OCI-LY7 (cell line): ENCODE data around the gene ARL15. TPM values are rescaled to one million over a fixed set of nuclear protein-coding genes. Genes with fewer than 3 reads are reported as not detected.

ENCODE experiments used
- BruUV-seq: library from RNA; stranded (reverse); fragments of 400-500 nt; replicated peaks from 2 replicates; lab custom pipeline; 2021; lab: Mats Ljungman, UMichigan
- CTCF ChIA-PET: fragments of 300-600 bp; sonication (Branson Sonifier 250); formaldehyde crosslinking; loops from one replicate; lab custom pipeline; 2022; ENCODE audit warnings: antibody characterized with exemption; ENCODE audit not compliant: unreplicated experiment; lab: Charles Lee
- POLR2A ChIA-PET: fragments of 300-600 bp; sonication (Branson Sonifier 250); formaldehyde crosslinking; loops from one replicate; lab custom pipeline; 2022; ENCODE audit warnings: antibody characterized with exemption; lab: Charles Lee
- DNase-seq: peaks from one replicate; pipeline ENCODE4 v3.0.0-alpha.2; 2015; ENCODE audit warnings: low spot score
- H2AFZ ChIP-seq: fragments of 200-600 bp; sonication (generic), shearing (Covaris generic); 2 replicates; pipeline ENCODE4 v1.6.1; 2014; ENCODE audit warnings: mild to moderate bottlenecking, antibody characterized with exemption, low read length, moderate library complexity
- H3K27ac ChIP-seq: fragments of 200-600 bp; sonication (generic); 2 replicates; pipeline ENCODE4 v1.5.1; 2014; ENCODE audit warnings: mixed run types, low read depth, mild to moderate bottlenecking, moderate library complexity, low read length, inconsistent platforms; ENCODE audit not compliant: poor library complexity, severe bottlenecking
- H3K36me3 ChIP-seq: fragments of 200-600 bp; sonication (generic); 2 replicates; pipeline ENCODE4 v1.6.1; 2014; ENCODE audit warnings: mild to moderate bottlenecking, antibody characterized with exemption, low read length, moderate library complexity, mixed read lengths; ENCODE audit not compliant: insufficient read depth
- H3K4me1 ChIP-seq: fragments of 200-600 bp; sonication (generic); 2 replicates; pipeline ENCODE4 v1.5.1; 2014; ENCODE audit warnings: mild to moderate bottlenecking, low read length; ENCODE audit not compliant: insufficient read depth, poor library complexity, severe bottlenecking
- H3K4me2 ChIP-seq: fragments of 200-600 bp; sonication (generic); 2 replicates; pipeline ENCODE4 v1.6.1; 2014; ENCODE audit warnings: mild to moderate bottlenecking, low read length
- H3K4me3 ChIP-seq: fragments of 200-600 bp; sonication (generic); 2 replicates; pipeline ENCODE4 v1.5.1; 2014; ENCODE audit warnings: mild to moderate bottlenecking, low read depth, low read length; ENCODE audit not compliant: poor library complexity, severe bottlenecking
- H3K79me2 ChIP-seq: fragments of 200-600 bp; sonication (generic); 2 replicates; pipeline ENCODE4 v1.6.1; 2016; ENCODE audit warnings: low read depth, mild to moderate bottlenecking, low read length, moderate library complexity, mixed read lengths; ENCODE audit not compliant: insufficient read depth
- H3K9me2 ChIP-seq: fragments of 200-600 bp; sonication (generic); 2 replicates; pipeline ENCODE4 v1.6.1; 2016; ENCODE audit warnings: mild to moderate bottlenecking, low read length, mixed read lengths; ENCODE audit not compliant: insufficient read depth
- H3K9me3 ChIP-seq: fragments of 200-600 bp; sonication (generic); 2 replicates; pipeline ENCODE4 v1.6.1; 2014; ENCODE audit warnings: mild to moderate bottlenecking, mixed run types, low read length, mixed read lengths
- H4K20me1 ChIP-seq: fragments of 200-600 bp; sonication (generic); 2 replicates; pipeline ENCODE4 v1.6.1; 2014; ENCODE audit warnings: mild to moderate bottlenecking, antibody characterized with exemption, low read length, moderate library complexity, mixed read lengths; ENCODE audit not compliant: insufficient read depth
- CTCF ChIP-seq: fragments of 200-600 bp; sonication (generic); conservative IDR thresholded peaks from 2 replicates; pipeline ENCODE4 v1.5.1; 2014; ENCODE audit warnings: mild to moderate bottlenecking, antibody characterized with exemption, low read length, moderate library complexity, mixed read lengths
- EZH2phosphoT487 ChIP-seq: fragments of 200-600 bp; sonication (generic); IDR thresholded peaks from 2 replicates; pipeline ENCODE4 v1.6.1; 2018; ENCODE audit warnings: low read depth, borderline replicate concordance, mild to moderate bottlenecking, mixed run types, antibody characterized with exemption, low read length, moderate library complexity, mixed read lengths
- intact Hi-C: fragments of 100-400 bp; cut with micrococcal nuclease; formaldehyde crosslinking; loops from one replicate; pipeline ENCODE4 v1.10.0; 2022; ENCODE audit not compliant: unreplicated experiment
- total RNA-seq, 2 experiments: library from RNA; depleted of rRNA in 1 of 2; stranded (reverse); fragments of >200 nt in 1 of 2; shearing (Covaris generic) in 1 of 2; gene quantifications; 2 replicates each; pipeline ENCODE4 v1.2.3, GENCODE V29; 2014 to 2022

The ARL15 gene
- total RNA-seq, 2 experiments from 2014 or later, result 18.8 to 24.4 TPM

GRCh38 chr5:53874409-53874808 lies 436.0 kb downstream of the ARL15 start:
- no peaks in the 10 kb centered on the region for H4K20me1 ChIP-seq
- POLR2A ChIA-PET, result no interaction called here
- no peaks in the 10 kb centered on the region for H3K36me3 ChIP-seq
- no peaks in the 10 kb centered on the region for H3K4me1 ChIP-seq
- no peaks in the 10 kb centered on the region for H3K9me3 ChIP-seq
- H3K9me2 ChIP-seq, result no peaks in the 10 kb centered on the region
- H3K79me2 ChIP-seq, result no peaks in the 10 kb centered on the region
- no peak overlapping the region for H3K27ac ChIP-seq
- BruUV-seq, result no TSS peak
- H2AFZ ChIP-seq, result no peak overlapping the region
- no peak overlapping the region for H3K4me3 ChIP-seq
- TF ChIP-seq EZH2phosphoT487 (no peak), CTCF (no peak)
- H3K4me2 ChIP-seq, result no peak overlapping the region
- DNase-seq, result peak; percentile 5
- CTCF ChIA-PET, result no interaction called here
- intact Hi-C loops, result no loop called here

DNA sequence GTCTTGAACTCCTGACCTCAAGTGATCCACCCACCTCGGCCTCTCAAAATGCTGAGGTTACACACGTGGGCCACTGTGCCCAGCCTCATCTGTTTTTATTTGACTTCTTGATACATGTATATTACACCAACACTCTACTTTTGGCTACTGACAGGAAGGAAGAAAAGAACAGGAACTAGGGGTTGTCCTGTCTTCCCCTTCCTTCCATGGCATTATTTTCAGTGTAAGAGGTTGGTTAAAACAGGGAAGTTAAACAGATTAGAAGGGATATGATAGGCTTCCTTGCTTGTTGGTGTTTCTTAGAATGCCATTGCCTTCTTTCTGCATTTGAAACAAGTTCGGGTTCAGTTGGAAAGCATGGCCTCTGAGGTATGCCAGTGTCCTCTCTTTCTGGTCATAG lies 437.1 kb downstream of the ARL15 start:
- Histone ChIP-seq H3K9me2 (no peaks in the 10 kb centered on the region), H3K4me3 (no peak overlapping the region), H3K4me2 (no peak overlapping the region), H3K79me2 (no peaks in the 10 kb centered on the region), H3K27ac (no peak overlapping the region), H3K4me1 (no peaks in the 10 kb centered on the region), H3K36me3 (no peaks in the 10 kb centered on the region), H4K20me1 (no peaks in the 10 kb centered on the region), H2AFZ (no peak overlapping the region), H3K9me3 (no peaks in the 10 kb centered on the region)
- ChIA-PET POLR2A (no interaction called here), CTCF (no interaction called here)
- no TSS peak for BruUV-seq
- intact Hi-C loops, result no loop called here
- DNase-seq, result no peak
- TF ChIP-seq CTCF (no peak), EZH2phosphoT487 (no peak)

- ChIA-PET POLR2A (no interaction called here), CTCF (no interaction called here)
- no peaks in the 10 kb centered on the region for H3K36me3 ChIP-seq
- H2AFZ ChIP-seq, result no peak overlapping the region
- H3K9me3 ChIP-seq, result no peaks in the 10 kb centered on the region
- no peak overlapping the region for H3K27ac ChIP-seq
- no peak overlapping the region for H3K4me2 ChIP-seq
- H4K20me1 ChIP-seq, result no peaks in the 10 kb centered on the region
- no peaks in the 10 kb centered on the region for H3K9me2 ChIP-seq
- H3K4me1 ChIP-seq, result no peaks in the 10 kb centered on the region
- H3K79me2 ChIP-seq, result no peaks in the 10 kb centered on the region
- no TSS peak for BruUV-seq
- intact Hi-C loops, result no loop called here
- no peak for TF ChIP-seq CTCF
- no peak for TF ChIP-seq EZH2phosphoT487
- DNase-seq, result no peak
- no peak overlapping the region for H3K4me3 ChIP-seq
Measured at GRCh38 chr5:53871775-53872174, 438.6 kb downstream of the ARL15 start.
